A549 treated with Hydrocortisone at 1 μM for 4 hours (cell line): ENCODE results near the gene FAM124A. TPM values are rescaled to one million over a fixed set of nuclear protein-coding genes. Genes with fewer than 3 reads are reported as not detected.

Experiments used
- total RNA-seq: library from RNA; stranded (reverse); fragments of 200-300 nt; extraction: Qiagen RNA extraction; gene quantifications from 5 replicates; pipeline ENCODE4 v1.2.3, GENCODE V29; 2022

FAM124A gene
- total RNA-seq: 1.8 to 2.4 TPM (median 2.1 TPM) in 5 replicates

GRCh38 chr13:51222037-51222685 lies at the start of gene FAM124A:
FAM124A (plus strand) TSS chr13:51222398; CDS start chr13:51222502, 104 bp downstream.

Other genes starting within 250 kb of the FAM124A start
- gene C13orf42, start 111.1 kb upstream of the FAM124A start, total RNA-seq: not detected in 5 replicates
- gene SERPINE3, start 117.3 kb downstream of the FAM124A start, total RNA-seq: 0.07 TPM in 1 of 5 replicates, not detected in the others
- gene INTS6, start 230.6 kb downstream of the FAM124A start, total RNA-seq: 8.7 to 12.7 TPM (median 9.2 TPM) in 5 replicates